ENCODE data around the gene VWA5B1.

The VWA5B1 gene

GRCh38 chr1:20279509-20279908 lies 11.2 kb upstream of the VWA5B1 start:
- Histone ChIP-seq H3K9ac (ENCODE audit: low read length) (no peak overlapping the region), H3K4me1 (ENCODE audit: low read length) (no peaks in the 10 kb centered on the region), H4K20me1 (ENCODE audit: insufficient read depth, low read length) (no peaks in the 10 kb centered on the region), H3K79me2 (ENCODE audit: low read length) (no peaks in the 10 kb centered on the region), H3K27ac (ENCODE audit: low read length) (no peak overlapping the region), H3K4me3 (ENCODE audit: low read length) (no peak overlapping the region), H2AFZ (ENCODE audit: low read length) (no peak overlapping the region), H3F3A (ENCODE audit: insufficient read depth, low read length) (no peaks in the 10 kb centered on the region), H3K27me3 (replicated peaks; ENCODE audit: insufficient read depth, low read length) (peaks cover 98% of the 10 kb centered on the region), H3K9me2 (replicated peaks; ENCODE audit: insufficient read depth, low read length) (no peaks in the 10 kb centered on the region), H3K36me3 (replicated peaks; ENCODE audit: insufficient read depth, low read length) (no peaks in the 10 kb centered on the region), H3K4me2 (ENCODE audit: low read depth, low read length) (no peak overlapping the region), H3K9me3 (replicated peaks; ENCODE audit: insufficient read depth, low read length) (no peaks in the 10 kb centered on the region)
- TF ChIP-seq EZH2phosphoT487 (IDR thresholded peaks at IDR 0.05; ENCODE audit: low read length) (no peak), EZH2 (optimal IDR thresholded peaks at IDR 0.05; ENCODE audit: low read depth, low read length) (no peak), CTCF (IDR thresholded peaks at IDR 0.05; ENCODE audit: low read length) (no peak)
- DNase-seq: no peak

- Histone ChIP-seq H3K4me2 (ENCODE audit: low read depth, low read length) (no peak overlapping the region), H3K9me3 (replicated peaks; ENCODE audit: insufficient read depth, low read length) (no peaks in the 10 kb centered on the region)
- DNase-seq: no peak
Measured at GRCh38 chr1:20280341-20280740, 10.3 kb upstream of the VWA5B1 start.

GRCh38 chr1:20280906-20281305 lies 9.8 kb upstream of the VWA5B1 start:
- H3K36me3 ChIP-seq (replicated peaks; ENCODE audit: insufficient read depth, low read length): no peaks in the 10 kb centered on the region
- H3K9me3 ChIP-seq (replicated peaks; ENCODE audit: insufficient read depth, low read length): no peaks in the 10 kb centered on the region
- DNase-seq: no peak
- H3K27ac ChIP-seq (ENCODE audit: low read length): no peak overlapping the region
- H2AFZ ChIP-seq (ENCODE audit: low read length): no peak overlapping the region
- H3K4me2 ChIP-seq (ENCODE audit: low read depth, low read length): no peak overlapping the region
- no peak overlapping the region for H3K4me3 ChIP-seq (ENCODE audit: low read length)
- no peak for TF ChIP-seq CTCF (IDR thresholded peaks at IDR 0.05; ENCODE audit: low read length)
- no peak for TF ChIP-seq EZH2 (optimal IDR thresholded peaks at IDR 0.05; ENCODE audit: low read depth, low read length)
- TF ChIP-seq EZH2phosphoT487 (IDR thresholded peaks at IDR 0.05; ENCODE audit: low read length): no peak
- H3K79me2 ChIP-seq (ENCODE audit: low read length): no peaks in the 10 kb centered on the region
- H3K9ac ChIP-seq (ENCODE audit: low read length): no peak overlapping the region
- peaks cover 100% of the 10 kb centered on the region for H3K27me3 ChIP-seq (replicated peaks; ENCODE audit: insufficient read depth, low read length)
- H3K9me2 ChIP-seq (replicated peaks; ENCODE audit: insufficient read depth, low read length): no peaks in the 10 kb centered on the region
- H4K20me1 ChIP-seq (ENCODE audit: insufficient read depth, low read length): no peaks in the 10 kb centered on the region
- no peaks in the 10 kb centered on the region for H3F3A ChIP-seq (ENCODE audit: insufficient read depth, low read length)
- H3K4me1 ChIP-seq (ENCODE audit: low read length): no peaks in the 10 kb centered on the region

More at GRCh38 chr1:20280341-20280740, 10.3 kb upstream of the VWA5B1 start:
- no peak overlapping the region for H2AFZ ChIP-seq (ENCODE audit: low read length)
- H3K79me2 ChIP-seq (ENCODE audit: low read length): no peaks in the 10 kb centered on the region
- H3K36me3 ChIP-seq (replicated peaks; ENCODE audit: insufficient read depth, low read length): no peaks in the 10 kb centered on the region
- H4K20me1 ChIP-seq (ENCODE audit: insufficient read depth, low read length): no peaks in the 10 kb centered on the region
- no peak overlapping the region for H3K9ac ChIP-seq (ENCODE audit: low read length)
- H3K27ac ChIP-seq (ENCODE audit: low read length): no peak overlapping the region
- no peaks in the 10 kb centered on the region for H3K9me2 ChIP-seq (replicated peaks; ENCODE audit: insufficient read depth, low read length)
- no peak overlapping the region for H3K4me3 ChIP-seq (ENCODE audit: low read length)
- H3K4me1 ChIP-seq (ENCODE audit: low read length): no peaks in the 10 kb centered on the region
- H3F3A ChIP-seq (ENCODE audit: insufficient read depth, low read length): no peaks in the 10 kb centered on the region
- no peak for TF ChIP-seq EZH2 (optimal IDR thresholded peaks at IDR 0.05; ENCODE audit: low read depth, low read length)
- no peak for TF ChIP-seq EZH2phosphoT487 (IDR thresholded peaks at IDR 0.05; ENCODE audit: low read length)
- TF ChIP-seq CTCF (IDR thresholded peaks at IDR 0.05; ENCODE audit: low read length): no peak
- H3K27me3 ChIP-seq (replicated peaks; ENCODE audit: insufficient read depth, low read length): peaks cover 100% of the 10 kb centered on the region
